Gastroesophageal sphincter (tissue), 4 donors: ENCODE measurements around the gene PTPRN2. TPM values are rescaled to one million over a fixed set of nuclear protein-coding genes. Genes with fewer than 3 reads are reported as not detected.

Experiments
- ATAC-seq: fragments of 150-250 bp; one replicate; pipeline ENCODE4 v1.9.1; 2016; ENCODE audit warnings: mild to moderate bottlenecking, moderate library complexity
- H3K27ac ChIP-seq, 4 donors: fragments of 200-600 bp; sonication (generic) in 3 of 4; 1 replicate in 3 of 4; 2 replicates in 1 of 4; pipeline ENCODE4 v1.5.1; 2016 to 2019
- H3K27me3 ChIP-seq: fragments of 200-600 bp; sonication (generic); one replicate; pipeline ENCODE4 v1.5.1; 2019
- H3K36me3 ChIP-seq, 2 donors: fragments of 200-600 bp; sonication (generic); one replicate each; pipeline ENCODE4 v1.5.1; 2019; ENCODE audit warnings: control low read depth in 1 of 2
- H3K4me1 ChIP-seq, 3 donors: fragments of 200-600 bp; sonication (generic); 1 replicate in 2 of 3; 2 replicates in 1 of 3; pipeline ENCODE4 v1.5.1; 2016 to 2019; ENCODE audit warnings: control low read depth in 2 of 3
- H3K4me3 ChIP-seq, 2 donors: fragments of 200-600 bp; sonication (generic); one replicate each; pipeline ENCODE4 v1.5.1; 2019; ENCODE audit warnings: mild to moderate bottlenecking in 1 of 2, moderate library complexity in 1 of 2
- H3K9me3 ChIP-seq, 3 donors: fragments of 200-600 bp; sonication (generic); one replicate each; pipeline ENCODE4 v1.5.1; 2017 to 2019; ENCODE audit warnings: control low read depth in 2 of 3
- EP300 ChIP-seq: sonication (generic); formaldehyde crosslinking; IDR thresholded peaks from one replicate; pipeline ENCODE4 v1.6.1; 2017; ENCODE audit warnings: antibody characterized with exemption, mild to moderate bottlenecking
- POLR2A ChIP-seq, 2 donors: fragments of 450-650 bp; IDR thresholded peaks; one replicate each; pipeline ENCODE4 v1.6.1; 2017; ENCODE audit warnings: antibody characterized with exemption in 2 of 2, mild to moderate bottlenecking in 2 of 2, moderate library complexity in 1 of 2
- POLR2AphosphoS5 ChIP-seq: sonication (generic); formaldehyde crosslinking; IDR thresholded peaks from one replicate; pipeline ENCODE4 v1.6.1; 2017; ENCODE audit warnings: antibody characterized with exemption
- WGBS, 2 donors: methylation state at CpG; one replicate each; pipeline ENCODE4 v1.1.5; 2018; ENCODE audit warnings: low coverage in 1 of 2; 5-methylcytosine and 5-hydroxymethylcytosine counted together
- total RNA-seq, 4 donors: library from RNA; depleted of rRNA; stranded (reverse); fragments of >200 nt; gene quantifications; one replicate each; pipeline ENCODE4 v1.1.0, GENCODE V29; 2016
- TF ChIP-seq, protein P1 (sequence below), 4 experiments: fragments of 200-600 bp in 2 of 4; fragments of 450-650 bp in 2 of 4; sonication (generic) in 1 of 4; IDR thresholded peaks; one replicate each; pipeline ENCODE4 v1.5.1; 2017 to 2019; ENCODE audit warnings: antibody characterized with exemption in 4 of 4, mild to moderate bottlenecking in 2 of 4, moderate library complexity in 2 of 4

Gene PTPRN2
- total RNA-seq, 4 donors from 2014 or later: 1.7 to 4.7 (median 3.3) TPM

DNA sequence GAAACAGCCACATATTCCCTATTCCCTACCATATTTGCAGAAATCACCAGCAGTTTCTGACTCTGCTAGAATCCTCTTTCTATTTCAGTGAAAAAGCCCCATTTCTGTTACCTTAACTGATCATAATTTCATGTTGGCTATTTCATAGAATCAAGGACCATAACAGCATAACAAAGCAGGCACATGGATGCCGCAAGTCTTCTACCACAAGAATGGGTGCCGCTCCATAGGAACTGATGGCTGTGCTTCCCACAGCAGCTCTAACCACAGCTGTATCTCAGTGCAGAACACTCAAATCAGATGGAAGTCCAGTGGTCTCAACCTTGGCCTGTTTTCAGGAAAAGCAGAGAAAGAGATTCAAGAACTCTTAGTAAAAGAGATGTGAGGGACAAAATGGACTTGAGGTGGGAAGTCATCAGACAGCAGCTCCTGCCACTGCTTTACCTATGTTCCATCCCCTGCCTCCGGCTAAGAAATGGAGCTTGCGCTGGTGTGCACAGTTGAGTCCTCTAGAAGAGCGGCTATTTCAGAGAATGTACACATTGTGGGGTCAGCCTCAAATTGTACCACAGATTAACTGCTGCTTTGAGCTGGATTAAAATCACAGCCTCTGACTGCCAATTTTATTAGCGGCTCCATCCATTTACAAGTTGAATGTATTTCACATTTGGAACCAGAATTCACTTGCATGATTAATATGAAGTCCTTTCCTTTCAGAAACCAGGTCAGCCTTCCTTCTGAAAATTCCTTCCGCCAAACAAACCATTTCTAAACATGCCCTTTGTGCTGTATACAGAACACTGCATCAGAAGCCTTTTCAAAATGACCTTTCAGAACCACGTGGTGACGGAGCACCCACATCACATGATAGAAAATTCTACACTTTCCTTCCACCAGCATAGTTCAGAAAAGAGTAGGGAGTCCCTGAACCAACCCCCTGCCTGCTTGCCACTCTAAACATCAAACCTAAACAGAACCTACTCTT is 7.7 kb downstream of the PTPRN2 start:
- Histone ChIP-seq H3K4me3 (no peak overlapping the region), H3K9me3 (peaks cover 0 to 30% (median 0%) of the 10 kb centered on the region in 3 donors), H3K27ac (no peak overlapping the region), H3K4me1 (no peaks in the 10 kb centered on the region), H3K27me3 (peaks cover 60% of the 10 kb centered on the region), H3K36me3 (no peaks in the 10 kb centered on the region)
- 81 to 87% methylated on average over 4 to 7 of the region's 9 CpGs for WGBS, 2 donors
- TF ChIP-seq POLR2AphosphoS5 (no peak), POLR2A (IDR thresholded peaks at IDR 0.05) (no peak), EP300 (no peak)
- TF ChIP-seq, protein P1, sequence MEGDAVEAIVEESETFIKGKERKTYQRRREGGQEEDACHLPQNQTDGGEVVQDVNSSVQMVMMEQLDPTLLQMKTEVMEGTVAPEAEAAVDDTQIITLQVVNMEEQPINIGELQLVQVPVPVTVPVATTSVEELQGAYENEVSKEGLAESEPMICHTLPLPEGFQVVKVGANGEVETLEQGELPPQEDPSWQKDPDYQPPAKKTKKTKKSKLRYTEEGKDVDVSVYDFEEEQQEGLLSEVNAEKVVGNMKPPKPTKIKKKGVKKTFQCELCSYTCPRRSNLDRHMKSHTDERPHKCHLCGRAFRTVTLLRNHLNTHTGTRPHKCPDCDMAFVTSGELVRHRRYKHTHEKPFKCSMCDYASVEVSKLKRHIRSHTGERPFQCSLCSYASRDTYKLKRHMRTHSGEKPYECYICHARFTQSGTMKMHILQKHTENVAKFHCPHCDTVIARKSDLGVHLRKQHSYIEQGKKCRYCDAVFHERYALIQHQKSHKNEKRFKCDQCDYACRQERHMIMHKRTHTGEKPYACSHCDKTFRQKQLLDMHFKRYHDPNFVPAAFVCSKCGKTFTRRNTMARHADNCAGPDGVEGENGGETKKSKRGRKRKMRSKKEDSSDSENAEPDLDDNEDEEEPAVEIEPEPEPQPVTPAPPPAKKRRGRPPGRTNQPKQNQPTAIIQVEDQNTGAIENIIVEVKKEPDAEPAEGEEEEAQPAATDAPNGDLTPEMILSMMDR (IDR thresholded peaks at IDR 0.05): no peak
- no peak for ATAC-seq

GRCh38 chr7:158576050-158576762 is 11.4 kb downstream of the PTPRN2 start:
- peaks cover 0 to 30% (median 0%) of the 10 kb centered on the region in 3 donors for H3K9me3 ChIP-seq
- H3K4me1 ChIP-seq: no peaks in the 10 kb centered on the region
- no peaks in the 10 kb centered on the region for H3K36me3 ChIP-seq
- WGBS, 2 donors: 56% methylated on average over 2 of the region's 11 CpGs; no CpG with 5 or more reads in 1 of the 2 donors
- no peak for ATAC-seq
- peaks cover 22% of the 10 kb centered on the region for H3K27me3 ChIP-seq
- H3K27ac ChIP-seq: no peak overlapping the region
- no peak overlapping the region for H3K4me3 ChIP-seq
- TF ChIP-seq, protein P1 (IDR thresholded peaks at IDR 0.05): no peak
- TF ChIP-seq POLR2AphosphoS5 (no peak), EP300 (no peak), POLR2A (IDR thresholded peaks at IDR 0.05) (no peak)

DNA sequence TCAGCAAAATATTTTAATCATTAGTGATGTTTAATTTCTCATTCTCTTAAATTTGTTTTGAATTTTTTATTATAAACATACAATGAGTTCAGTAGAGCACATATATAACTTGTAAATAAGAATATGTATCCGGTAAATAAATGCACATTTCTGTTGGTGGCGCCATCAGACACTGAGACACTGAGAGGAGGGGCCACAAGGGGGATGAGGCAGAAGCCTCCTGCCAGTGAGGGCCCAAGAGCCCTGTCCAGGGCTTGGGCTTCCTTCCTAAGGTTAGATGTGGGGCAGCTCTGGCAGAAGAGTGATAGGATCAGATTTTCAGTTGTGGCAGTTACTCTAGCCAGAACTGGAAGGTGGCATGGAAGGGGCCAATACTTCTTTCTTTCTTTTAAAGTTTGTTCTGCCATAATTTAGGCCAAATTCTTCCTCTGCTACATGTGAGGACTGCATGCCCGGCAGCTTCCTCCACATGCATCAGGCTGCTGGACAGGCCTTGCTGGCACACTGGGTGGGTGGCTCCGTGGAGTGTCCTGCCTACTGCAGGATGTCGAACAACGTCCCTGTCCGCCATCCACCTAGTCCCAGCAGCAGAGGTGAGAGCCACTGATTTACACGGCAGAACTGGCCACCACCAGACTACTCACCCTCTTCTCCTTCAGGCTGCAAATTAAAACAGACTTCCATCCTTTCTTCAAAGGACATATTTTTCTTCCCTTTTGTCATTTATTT is 13.2 kb downstream of the PTPRN2 start:
- peaks cover 22% of the 10 kb centered on the region for H3K27me3 ChIP-seq
- no peak overlapping the region for H3K4me3 ChIP-seq
- H3K9me3 ChIP-seq: peaks cover 0 to 12% (median 0%) of the 10 kb centered on the region in 3 donors
- no peaks in the 10 kb centered on the region for H3K36me3 ChIP-seq
- no peak for TF ChIP-seq POLR2A (IDR thresholded peaks at IDR 0.05)
- no peak for ATAC-seq
- 69 to 70% methylated on average over 8 of the region's 8 CpGs for WGBS, 2 donors
- no peak overlapping the region for H3K27ac ChIP-seq
- no peaks in the 10 kb centered on the region for H3K4me1 ChIP-seq

GRCh38 chr7:158573310-158573709 is 14.3 kb downstream of the PTPRN2 start:
- TF ChIP-seq EP300: no peak
- TF ChIP-seq, protein P1 (IDR thresholded peaks at IDR 0.05): no peak
- TF ChIP-seq POLR2AphosphoS5: no peak
- TF ChIP-seq POLR2A (IDR thresholded peaks at IDR 0.05): no peak
- Histone ChIP-seq H3K27me3 (peaks cover 34% of the 10 kb centered on the region), H3K4me3 (no peak overlapping the region), H3K36me3 (no peaks in the 10 kb centered on the region), H3K4me1 (no peaks in the 10 kb centered on the region), H3K27ac (no peak overlapping the region), H3K9me3 (peaks cover 0 to under 1% (median 0%) of the 10 kb centered on the region in 3 donors)
- WGBS, 2 donors: 49 to 50% methylated on average over 3 to 4 of the region's 4 CpGs
- no peak for ATAC-seq
